H9 (cell line): ENCODE results near the gene KRTAP9-2. TPM values are rescaled to one million over a fixed set of nuclear protein-coding genes. Genes with fewer than 3 reads are reported as not detected.

Experiments used
- DNase-seq: peaks from one replicate; pipeline ENCODE4 v3.0.0-alpha.2; 2017
- H2AFZ ChIP-seq: one replicate; pipeline ENCODE4 v1.6.1; 2013; ENCODE audit warnings: mild to moderate bottlenecking, low read length, control low read depth, moderate library complexity
- H2AK5ac ChIP-seq: 2 replicates; pipeline ENCODE4 v1.6.1; 2013; ENCODE audit warnings: low read length, control low read depth, mixed read lengths; ENCODE audit not compliant: insufficient read length
- H2BK120ac ChIP-seq: one replicate; pipeline ENCODE4 v1.6.1; 2013; ENCODE audit warnings: low read depth, mild to moderate bottlenecking, low read length, control low read depth, inconsistent platforms; ENCODE audit not compliant: poor library complexity, severe bottlenecking
- H2BK12ac ChIP-seq: 2 replicates; pipeline ENCODE4 v1.6.1; 2013; ENCODE audit warnings: low read length, control low read depth, mixed read lengths, low read depth; ENCODE audit not compliant: insufficient read length
- H2BK15ac ChIP-seq: 2 replicates; pipeline ENCODE4 v1.6.1; 2013; ENCODE audit warnings: low read depth, low read length, control low read depth
- H2BK20ac ChIP-seq: one replicate; pipeline ENCODE4 v1.6.1; 2013; ENCODE audit warnings: low read depth, mild to moderate bottlenecking, low read length, control low read depth, inconsistent platforms; ENCODE audit not compliant: poor library complexity, severe bottlenecking
- H2BK5ac ChIP-seq: 2 replicates; pipeline ENCODE4 v1.6.1; 2013; ENCODE audit warnings: low read length, control low read depth, mixed read lengths; ENCODE audit not compliant: insufficient read length
- H3K14ac ChIP-seq: 2 replicates; pipeline ENCODE4 v1.6.1; 2013; ENCODE audit warnings: low read length, control low read depth; ENCODE audit not compliant: insufficient read depth
- H3K18ac ChIP-seq: 2 replicates; pipeline ENCODE4 v1.6.1; 2013; ENCODE audit warnings: low read depth, mild to moderate bottlenecking, mixed read lengths, low read length, control low read depth; ENCODE audit not compliant: insufficient read length
- H3K23ac ChIP-seq: 2 replicates; pipeline ENCODE4 v1.6.1; 2013; ENCODE audit warnings: low read length, control low read depth, mixed read lengths, low read depth; ENCODE audit not compliant: insufficient read length
- H3K23me2 ChIP-seq: 2 replicates; pipeline ENCODE4 v1.6.1; 2013; ENCODE audit warnings: low read depth, mild to moderate bottlenecking, mixed read lengths, low read length, control low read depth; ENCODE audit not compliant: insufficient read length, poor library complexity, severe bottlenecking
- H3K27ac ChIP-seq: 2 replicates; pipeline ENCODE4 v1.5.1; 2013; ENCODE audit warnings: low read length, control low read depth, mixed read lengths, low read depth; ENCODE audit not compliant: insufficient read length
- H3K27me3 ChIP-seq: 2 replicates; pipeline ENCODE4 v1.6.1; 2013; ENCODE audit warnings: low read length, control low read depth, inconsistent platforms; ENCODE audit not compliant: insufficient read depth
- H3K4ac ChIP-seq: 2 replicates; pipeline ENCODE4 v1.6.1; 2013; ENCODE audit warnings: low read depth, mild to moderate bottlenecking, control low read depth, inconsistent platforms, low read length, moderate library complexity
- H3K4me1 ChIP-seq: 2 replicates; pipeline ENCODE4 v1.6.1; 2013; ENCODE audit warnings: low read length, control low read depth, inconsistent platforms; ENCODE audit not compliant: insufficient read depth
- H3K4me2 ChIP-seq: 2 replicates; pipeline ENCODE4 v1.6.1; 2013; ENCODE audit warnings: low read length, control low read depth, mixed read lengths; ENCODE audit not compliant: insufficient read length, insufficient read depth
- H3K56ac ChIP-seq: 2 replicates; pipeline ENCODE4 v1.6.1; 2013; ENCODE audit warnings: low read depth, mild to moderate bottlenecking, mixed read lengths, low read length, control low read depth; ENCODE audit not compliant: insufficient read length
- H3K79me1 ChIP-seq: 2 replicates; pipeline ENCODE4 v1.6.1; 2013; ENCODE audit warnings: low read depth, mild to moderate bottlenecking, moderate library complexity, low read length, control low read depth, inconsistent platforms; ENCODE audit not compliant: insufficient read depth, poor library complexity, severe bottlenecking
- H3K79me2 ChIP-seq: 2 replicates; pipeline ENCODE4 v1.6.1; 2013; ENCODE audit warnings: low read length, control low read depth, inconsistent platforms; ENCODE audit not compliant: insufficient read depth
- H3K9ac ChIP-seq: 2 replicates; pipeline ENCODE4 v1.6.1; 2013; ENCODE audit warnings: low read length, control low read depth, mixed read lengths; ENCODE audit not compliant: insufficient read length; ENCODE audit errors: extremely low read depth
- H3K9me3 ChIP-seq: one replicate; pipeline ENCODE4 v1.6.1; 2013; ENCODE audit warnings: low read depth, low read length, inconsistent platforms; ENCODE audit not compliant: control insufficient read depth
- H3T11ph ChIP-seq: one replicate; pipeline ENCODE4 v1.6.1; 2013; ENCODE audit warnings: mild to moderate bottlenecking, low read length, control low read depth, inconsistent platforms
- H4K20me1 ChIP-seq: one replicate; pipeline ENCODE4 v1.6.1; 2013; ENCODE audit not compliant: control insufficient read depth, insufficient read length, insufficient read depth
- H4K5ac ChIP-seq: 2 replicates; pipeline ENCODE4 v1.6.1; 2013; ENCODE audit warnings: low read depth, mild to moderate bottlenecking, mixed read lengths, low read length, control low read depth; ENCODE audit not compliant: insufficient read length
- H4K8ac ChIP-seq: replicated peaks from 2 replicates; pipeline ENCODE4 v1.6.1; 2013; ENCODE audit warnings: low read length, control low read depth, mixed read lengths, low read depth; ENCODE audit not compliant: insufficient read length
- H4K91ac ChIP-seq: 2 replicates; pipeline ENCODE4 v1.6.1; 2013; ENCODE audit warnings: low read depth, mild to moderate bottlenecking, moderate library complexity, mixed read lengths, low read length, control low read depth; ENCODE audit not compliant: insufficient read length
- H3K27ac Mint-ChIP-seq, 3 experiments: 2 replicates in 2 of 3; 3 replicates in 1 of 3; pipeline ENCODE4 v1.8.0; 2020 to 2021; ENCODE audit warnings: mixed read lengths in 3 of 3, mild to moderate bottlenecking in 1 of 3, moderate library complexity in 1 of 3
- H3K27me3 Mint-ChIP-seq: 2 replicates; pipeline ENCODE4 v1.8.0; 2021; ENCODE audit warnings: low read depth, mild to moderate bottlenecking, moderate library complexity, mixed read lengths
- H3K36me3 Mint-ChIP-seq, 3 experiments: 2 replicates in 2 of 3; 3 replicates in 1 of 3; pipeline ENCODE4 v1.8.0; 2020 to 2021; ENCODE audit warnings: low read depth in 3 of 3, mixed read lengths in 3 of 3; ENCODE audit not compliant: insufficient read depth in 1 of 3
- H3K4me1 Mint-ChIP-seq, 2 experiments: 2 replicates each; pipeline ENCODE4 v1.8.0; 2020; ENCODE audit warnings: mixed read lengths in 2 of 2
- H3K4me3 Mint-ChIP-seq, 2 experiments: 2 replicates in 1 of 2; 3 replicates in 1 of 2; pipeline ENCODE4 v1.8.0; 2020 to 2021; ENCODE audit warnings: mild to moderate bottlenecking in 2 of 2, mixed read lengths in 2 of 2, moderate library complexity in 1 of 2
- H3K9me3 Mint-ChIP-seq, 2 experiments: 2 replicates in 1 of 2; 3 replicates in 1 of 2; pipeline ENCODE4 v1.8.0; 2020; ENCODE audit warnings: mild to moderate bottlenecking in 2 of 2, mixed read lengths in 2 of 2, moderate library complexity in 1 of 2
- WGBS: extraction: QIAGEN DNeasy Blood & Tissue Kit; methylation state at CpG from one replicate; pipeline ENCODE4 v1.1.7; 2013; ENCODE audit warnings: missing lambda C conversion rate, low lambda C conversion rate, mixed read lengths; ENCODE audit not compliant: insufficient read length; ENCODE audit errors: extremely low coverage; 5-methylcytosine and 5-hydroxymethylcytosine counted together
- total RNA-seq: library from RNA; stranded (reverse); gene quantifications from 2 replicates; pipeline ENCODE4 v1.2.1, GENCODE V29; 2021
- TF ChIP-seq, protein P1 (sequence below): fragments of 200-600 bp; sonication (generic); conservative IDR thresholded peaks from 3 replicates; pipeline ENCODE4 v1.8.0; 2021; ENCODE audit warnings: antibody characterized with exemption, mild to moderate bottlenecking

KRTAP9-2 gene
- total RNA-seq, 1 experiment from 2014 or later = not detected

DNA sequence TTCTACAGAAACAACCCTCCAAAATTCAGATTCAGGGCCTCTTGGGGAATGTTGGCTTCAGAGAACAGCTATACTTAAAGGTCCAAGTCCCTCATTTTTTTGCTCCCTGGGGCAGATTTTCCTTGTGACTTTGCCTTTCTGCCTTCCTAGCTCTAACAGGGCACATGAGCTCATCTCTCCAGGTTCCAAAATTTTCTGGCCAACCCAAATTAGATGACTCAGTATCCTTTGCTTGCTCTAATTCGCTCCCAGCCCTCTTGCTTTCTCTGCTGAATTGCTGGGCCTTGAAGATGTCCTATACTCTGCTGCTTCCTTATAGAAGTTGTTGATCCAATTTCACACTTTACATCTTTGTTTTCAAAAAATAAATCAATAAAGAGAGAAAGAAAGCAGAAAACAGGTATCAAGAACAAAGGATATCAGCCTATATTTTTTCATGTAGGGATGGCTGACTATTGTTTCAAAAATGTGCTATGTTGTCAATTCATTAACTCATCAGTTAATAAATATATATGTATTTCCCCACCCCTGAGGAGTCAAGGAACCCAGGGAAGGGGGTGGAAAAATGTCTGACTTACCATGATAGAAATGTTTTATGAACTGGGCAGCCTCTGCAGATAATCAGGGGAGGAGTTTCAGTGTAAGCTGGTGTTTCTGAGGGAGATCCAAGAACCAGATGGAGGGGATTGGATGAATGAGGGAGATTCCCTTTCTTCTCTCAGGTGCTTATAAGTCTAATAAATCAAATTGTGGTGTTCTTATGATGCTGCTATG, 47.4 kb upstream of the KRTAP9-2 start:
- H3K27ac Mint-ChIP-seq = no peak overlapping the region; a peak in 1 of 7 replicates
- no peak for DNase-seq
- no peaks in the 10 kb centered on the region for H3K79me2 ChIP-seq
- no peak overlapping the region for H3K23ac ChIP-seq
- H3K27ac ChIP-seq = no peak overlapping the region
- no peak overlapping the region for H3K14ac ChIP-seq
- no peaks in the 10 kb centered on the region for H3K36me3 Mint-ChIP-seq
- H3K9ac ChIP-seq = no peak overlapping the region
- H4K91ac ChIP-seq = no peak overlapping the region
- H3K9me3 Mint-ChIP-seq = no peaks in the 10 kb centered on the region; a peak in 2 of 5 replicates
- no peaks in the 10 kb centered on the region for H3K9me3 ChIP-seq
- H2BK120ac ChIP-seq = no peak overlapping the region
- H3K4me3 Mint-ChIP-seq = no peak overlapping the region
- H2BK15ac ChIP-seq = no peak overlapping the region
- H3T11ph ChIP-seq = no peak overlapping the region
- H3K27me3 ChIP-seq = no peaks in the 10 kb centered on the region
- H3K18ac ChIP-seq = no peak overlapping the region
- H4K20me1 ChIP-seq = no peaks in the 10 kb centered on the region
- H3K4ac ChIP-seq = no peak overlapping the region
- no CpG with 5 or more reads among the region's 1 CpG for WGBS
- H4K8ac ChIP-seq = no peak overlapping the region
- no peak overlapping the region for H2AFZ ChIP-seq
- no peak overlapping the region for H2BK12ac ChIP-seq
- no peak overlapping the region for H2BK5ac ChIP-seq
- H3K23me2 ChIP-seq = no peaks in the 10 kb centered on the region
- H3K4me2 ChIP-seq = no peak overlapping the region
- TF ChIP-seq, protein P1, sequence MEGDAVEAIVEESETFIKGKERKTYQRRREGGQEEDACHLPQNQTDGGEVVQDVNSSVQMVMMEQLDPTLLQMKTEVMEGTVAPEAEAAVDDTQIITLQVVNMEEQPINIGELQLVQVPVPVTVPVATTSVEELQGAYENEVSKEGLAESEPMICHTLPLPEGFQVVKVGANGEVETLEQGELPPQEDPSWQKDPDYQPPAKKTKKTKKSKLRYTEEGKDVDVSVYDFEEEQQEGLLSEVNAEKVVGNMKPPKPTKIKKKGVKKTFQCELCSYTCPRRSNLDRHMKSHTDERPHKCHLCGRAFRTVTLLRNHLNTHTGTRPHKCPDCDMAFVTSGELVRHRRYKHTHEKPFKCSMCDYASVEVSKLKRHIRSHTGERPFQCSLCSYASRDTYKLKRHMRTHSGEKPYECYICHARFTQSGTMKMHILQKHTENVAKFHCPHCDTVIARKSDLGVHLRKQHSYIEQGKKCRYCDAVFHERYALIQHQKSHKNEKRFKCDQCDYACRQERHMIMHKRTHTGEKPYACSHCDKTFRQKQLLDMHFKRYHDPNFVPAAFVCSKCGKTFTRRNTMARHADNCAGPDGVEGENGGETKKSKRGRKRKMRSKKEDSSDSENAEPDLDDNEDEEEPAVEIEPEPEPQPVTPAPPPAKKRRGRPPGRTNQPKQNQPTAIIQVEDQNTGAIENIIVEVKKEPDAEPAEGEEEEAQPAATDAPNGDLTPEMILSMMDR = no peak
- H3K56ac ChIP-seq = no peak overlapping the region
- no peaks in the 10 kb centered on the region for H3K4me1 ChIP-seq
- H4K5ac ChIP-seq = no peak overlapping the region
- H2AK5ac ChIP-seq = no peak overlapping the region
- no peaks in the 10 kb centered on the region for H3K79me1 ChIP-seq
- H3K27me3 Mint-ChIP-seq = no peaks in the 10 kb centered on the region; the same call in 1 of the 2 replicates
- 0 out of 4 replicates have a peak, but pooled peaks cover 0 to 3% of the 10 kb centered on the region in 2 experiments for H3K4me1 Mint-ChIP-seq
- no peak overlapping the region for H2BK20ac ChIP-seq
